ENCODE results near the gene TBX4.

Gene TBX4

DNA sequence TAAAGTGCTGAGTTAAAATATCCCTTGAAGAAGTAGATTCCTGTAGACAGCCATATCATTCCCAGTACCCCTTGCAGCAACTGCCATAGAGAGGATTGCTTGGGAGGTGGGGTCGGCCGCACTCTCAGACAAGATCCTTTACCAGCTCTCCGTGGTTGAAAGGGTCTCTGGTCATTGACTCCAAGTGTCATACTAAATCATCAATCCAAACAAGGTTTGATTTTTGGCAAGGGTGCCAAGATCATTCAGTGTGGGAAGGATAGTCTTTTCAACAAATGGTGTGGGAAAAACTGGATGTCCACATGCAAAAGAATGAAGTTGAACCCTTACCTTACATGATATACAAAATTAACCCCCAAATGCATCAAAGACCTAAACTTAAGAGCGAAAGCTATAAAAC, 30.8 kb upstream of the TBX4 start:
- ChIA-PET CTCF (interaction anchor here (1.0 to 12.5 kb wide), 5 partner anchors 126 to 450 kb away, joined by 3 to 188 read pairs (median 9); no protein-coding TSS in a partner anchor), POLR2A (no interaction called here)
- H3K4me3 ChIP-seq (ENCODE audit: low read depth, low read length), result no peak overlapping the region
- no peak for TF ChIP-seq CTCF (IDR thresholded peaks at IDR 0.05; ENCODE audit: insufficient read depth, low read length, missing control alignments)
- DNase-seq (ENCODE audit: low read depth, low spot score), result no peak

GRCh38 chr17:61422116-61422799, 30.0 kb upstream of the TBX4 start:
- DNase-seq (ENCODE audit: low read depth, low spot score), result no peak
- no peak for TF ChIP-seq CTCF (IDR thresholded peaks at IDR 0.05; ENCODE audit: insufficient read depth, low read length, missing control alignments)
- no peak overlapping the region for H3K4me3 ChIP-seq (ENCODE audit: low read depth, low read length)
- ChIA-PET CTCF (interaction anchor here (2.6 to 12.5 kb wide), 2 partner anchors 153 to 160 kb away, joined by 8 to 120 read pairs; no protein-coding TSS in a partner anchor), POLR2A (no interaction called here)

DNA sequence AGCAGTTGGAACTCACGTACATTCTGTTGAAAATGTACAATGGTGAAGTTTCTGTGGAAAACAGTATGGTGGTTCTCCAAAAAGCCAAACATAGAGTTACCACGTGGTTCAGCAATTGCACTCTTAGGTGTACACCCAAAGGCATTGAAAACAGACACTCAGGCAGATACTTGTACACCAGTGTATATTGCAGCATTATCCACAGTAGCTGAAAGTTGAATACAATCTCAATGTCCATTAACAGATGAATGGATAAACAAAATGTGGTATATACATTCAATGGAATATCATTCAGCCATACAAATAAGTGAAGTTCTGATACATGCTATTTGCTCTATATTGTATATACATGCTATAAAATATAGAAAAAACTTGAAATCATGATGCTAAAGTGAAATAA, 29.4 kb upstream of the TBX4 start:
- DNase-seq (ENCODE audit: low read depth, low spot score), result no peak
- CTCF ChIA-PET, result interaction anchor here (2.6 to 12.5 kb wide), 3 partner anchors 8 to 160 kb away, joined by 8 to 120 read pairs (median 82); no protein-coding TSS in a partner anchor
- no peak overlapping the region for H3K4me3 ChIP-seq (ENCODE audit: low read depth, low read length)
- TF ChIP-seq CTCF (IDR thresholded peaks at IDR 0.05; ENCODE audit: insufficient read depth, low read length, missing control alignments), result no peak
- POLR2A ChIA-PET, result no interaction called here

GRCh38 chr17:61423967-61424649, 28.1 kb upstream of the TBX4 start:
- no peak overlapping the region for H3K4me3 ChIP-seq (ENCODE audit: low read depth, low read length)
- CTCF ChIA-PET, result interaction anchor here (1.3 to 7.2 kb wide), 4 partner anchors 9 to 211 kb away, joined by 3 to 82 read pairs (median 6); no protein-coding TSS in a partner anchor
- no peak for DNase-seq (ENCODE audit: low read depth, low spot score)
- POLR2A ChIA-PET, result no interaction called here
- TF ChIP-seq CTCF (IDR thresholded peaks at IDR 0.05; ENCODE audit: insufficient read depth, low read length, missing control alignments), result no peak

DNA sequence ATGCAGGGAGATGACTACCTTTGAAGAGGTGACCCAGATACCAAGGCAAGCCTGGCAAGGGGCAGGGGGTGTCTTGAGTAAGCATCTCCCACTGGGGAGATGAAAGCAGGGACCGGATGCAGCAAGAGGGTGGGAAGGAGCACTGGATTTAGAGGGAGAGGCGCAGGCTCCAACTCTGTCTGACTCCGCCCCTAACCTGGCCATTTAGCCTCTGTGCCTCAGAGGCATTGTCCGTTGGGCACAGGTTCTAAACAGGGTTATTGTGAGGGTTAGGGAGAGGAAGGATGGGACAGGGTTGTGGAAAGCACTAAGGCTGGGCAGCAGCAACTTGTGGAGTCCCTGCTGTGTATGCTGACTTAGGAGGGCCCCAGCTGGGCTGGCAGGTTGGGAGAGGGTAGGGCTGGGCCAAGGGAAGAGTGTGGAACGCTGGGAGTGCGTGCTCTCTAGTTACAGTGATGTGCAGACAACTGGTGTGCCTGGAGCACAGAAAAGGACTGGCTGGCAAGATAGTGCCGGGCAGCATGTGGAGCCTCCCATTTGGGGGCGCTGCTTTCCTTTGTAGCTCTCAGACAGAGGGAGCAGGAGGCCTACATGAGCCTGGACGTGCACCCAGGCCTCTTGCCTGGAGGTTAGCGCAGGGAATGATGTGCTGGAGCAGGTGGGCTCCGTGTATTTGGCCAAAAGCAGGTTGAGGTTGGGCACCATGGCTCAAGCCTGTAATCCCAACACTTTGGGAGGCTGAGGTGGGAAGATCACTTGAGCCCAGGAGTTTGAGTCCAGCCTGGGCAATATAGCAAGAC, 26.3 kb upstream of the TBX4 start:
- ChIA-PET CTCF (interaction anchor here (0.9 to 7.2 kb wide), 6 partner anchors 11 to 454 kb away, joined by 3 to 82 read pairs (median 4); no protein-coding TSS in a partner anchor), POLR2A (no interaction called here)
- TF ChIP-seq CTCF (IDR thresholded peaks at IDR 0.05; ENCODE audit: insufficient read depth, low read length, missing control alignments), result peak; percentile 4
- H3K4me3 ChIP-seq (ENCODE audit: low read depth, low read length), result no peak overlapping the region
- DNase-seq (ENCODE audit: low read depth, low spot score), result no peak
